ENCODE measurements around the gene OR4D9. TPM values are rescaled to one million over a fixed set of nuclear protein-coding genes. Genes with fewer than 3 reads are reported as not detected.

The OR4D9 gene
- total RNA-seq, 1 donor = not detected

- no peak for TF ChIP-seq CTCF (IDR thresholded peaks at IDR 0.05; ENCODE audit: insufficient read depth, low read length)
- DNase-seq (ENCODE audit: low read depth) = no peak
- peak overlapping the region; percentile 52 for H3K4me3 ChIP-seq (ENCODE audit: low read depth, low read length)
These were observed 44.3 kb downstream of the OR4D9 start for GRCh38 chr11:59555601-59556114.

- H3K4me3 ChIP-seq (ENCODE audit: low read depth, low read length) = peak overlapping the region; percentile 52
- TF ChIP-seq CTCF (IDR thresholded peaks at IDR 0.05; ENCODE audit: insufficient read depth, low read length) = no peak
- DNase-seq (ENCODE audit: low read depth) = peak; percentile 92
These were observed 45.0 kb downstream of the OR4D9 start for GRCh38 chr11:59556115-59556916.

GRCh38 chr11:59556917-59557348 lies 45.6 kb downstream of the OR4D9 start:
- no peak for DNase-seq (ENCODE audit: low read depth)
- no peak for TF ChIP-seq CTCF (IDR thresholded peaks at IDR 0.05; ENCODE audit: insufficient read depth, low read length)
- H3K4me3 ChIP-seq (ENCODE audit: low read depth, low read length) = peak overlapping the region; percentile 49

GRCh38 chr11:59558270-59558643 lies 46.9 kb downstream of the OR4D9 start:
- TF ChIP-seq CTCF (IDR thresholded peaks at IDR 0.05; ENCODE audit: insufficient read depth, low read length) = no peak
- no peak overlapping the region for H3K4me3 ChIP-seq (ENCODE audit: low read depth, low read length)
- DNase-seq (ENCODE audit: low read depth) = no peak

GRCh38 chr11:59559886-59560285 lies 48.5 kb downstream of the OR4D9 start:
- DNase-seq (ENCODE audit: low read depth) = no peak
- TF ChIP-seq CTCF (IDR thresholded peaks at IDR 0.05; ENCODE audit: insufficient read depth, low read length) = no peak
- peak overlapping the region; percentile 37 for H3K4me3 ChIP-seq (ENCODE audit: low read depth, low read length)

- no peak for TF ChIP-seq CTCF (IDR thresholded peaks at IDR 0.05; ENCODE audit: insufficient read depth, low read length)
- DNase-seq (ENCODE audit: low read depth) = peak; percentile 81
- peak overlapping the region; percentile 100 for H3K4me3 ChIP-seq (ENCODE audit: low read depth, low read length)
These were observed 49.0 kb downstream of the OR4D9 start for GRCh38 chr11:59560290-59560701.
